OCI-LY1 (cell line): Measurements from ENCODE around the gene SLC39A11.
"Not testable (repeated sequence)": the region's sequence is repeated elsewhere in the genome, so short reads cannot be mapped to it uniquely, and the experiment has no call there.

Source experiments
- H2AFZ ChIP-seq: fragments of 200-600 bp; sonication (generic), shearing (Covaris generic); 2 replicates; pipeline ENCODE4 v1.6.0; 2014; ENCODE audit warnings: antibody characterized with exemption, mild to moderate bottlenecking, low read length
- H3F3A ChIP-seq: fragments of 200-600 bp; sonication (generic), shearing (Covaris generic); 2 replicates; pipeline ENCODE4 v1.6.0; 2014; ENCODE audit warnings: mild to moderate bottlenecking, antibody characterized with exemption, low read length, moderate library complexity; ENCODE audit not compliant: insufficient read depth
- H3K27ac ChIP-seq: fragments of 200-600 bp; sonication (generic); 2 replicates; pipeline ENCODE4 v1.5.1; 2014; ENCODE audit warnings: low read length, mixed run types, mild to moderate bottlenecking, low read depth; ENCODE audit not compliant: poor library complexity, severe bottlenecking
- H3K27me3 ChIP-seq: fragments of 200-600 bp; sonication (generic); 2 replicates; pipeline ENCODE4 v1.6.0; 2014; ENCODE audit warnings: antibody characterized with exemption, mild to moderate bottlenecking, low read length, moderate library complexity; ENCODE audit not compliant: insufficient read depth
- H3K36me3 ChIP-seq: fragments of 200-600 bp; sonication (generic); 2 replicates; pipeline ENCODE4 v1.6.1; 2014; ENCODE audit warnings: mild to moderate bottlenecking, antibody characterized with exemption, low read length, moderate library complexity, mixed read lengths; ENCODE audit not compliant: insufficient read depth
- H3K4me1 ChIP-seq: fragments of 200-600 bp; sonication (generic); 2 replicates; pipeline ENCODE4 v1.5.1; 2014; ENCODE audit warnings: mild to moderate bottlenecking, low read length, moderate library complexity; ENCODE audit not compliant: insufficient read depth, severe bottlenecking
- H3K4me2 ChIP-seq: fragments of 200-600 bp; sonication (generic), shearing (Covaris generic); 2 replicates; pipeline ENCODE4 v1.6.1; 2014; ENCODE audit warnings: low read length
- H3K4me3 ChIP-seq: fragments of 200-600 bp; sonication (generic); 2 replicates; pipeline ENCODE4 v1.5.1; 2014; ENCODE audit warnings: low read length, low read depth, mild to moderate bottlenecking, mixed read lengths; ENCODE audit not compliant: poor library complexity, severe bottlenecking
- H3K79me2 ChIP-seq: fragments of 200-600 bp; shearing (Covaris generic); 2 replicates; pipeline ENCODE4 v1.6.1; 2016; ENCODE audit warnings: mixed run types, low read length, mixed read lengths; ENCODE audit not compliant: insufficient read depth
- H3K9ac ChIP-seq: fragments of 200-600 bp; sonication (generic), shearing (Covaris generic); 2 replicates; pipeline ENCODE4 v1.6.1; 2014; ENCODE audit warnings: mild to moderate bottlenecking, low read length, mixed read lengths
- H3K9me2 ChIP-seq: fragments of 200-600 bp; sonication (generic), shearing (Covaris generic); 2 replicates; pipeline ENCODE4 v1.6.1; 2014; ENCODE audit warnings: low read depth, mild to moderate bottlenecking, low read length, mixed read lengths
- H3K9me3 ChIP-seq: fragments of 200-600 bp; shearing (Covaris generic); 2 replicates; pipeline ENCODE4 v1.6.1; 2014; ENCODE audit warnings: low read length, mixed read lengths
- H4K20me1 ChIP-seq: fragments of 200-600 bp; sonication (generic), shearing (Covaris generic); 2 replicates; pipeline ENCODE4 v1.6.0; 2016; ENCODE audit warnings: mild to moderate bottlenecking, low read length; ENCODE audit not compliant: insufficient read depth
- CTCF ChIP-seq: fragments of 200-600 bp; sonication (generic), shearing (Covaris generic); IDR thresholded peaks from 2 replicates; pipeline ENCODE4 v1.5.1; 2017; ENCODE audit warnings: mild to moderate bottlenecking, antibody characterized with exemption, low read length, moderate library complexity, mixed read lengths
- EZH2 ChIP-seq: fragments of 200-600 bp; sonication (generic), shearing (Covaris generic); IDR thresholded peaks from 2 replicates; pipeline ENCODE4 v1.8.0; 2017; ENCODE audit warnings: borderline replicate concordance, mixed run types, mild to moderate bottlenecking, antibody characterized with exemption, low read length, moderate library complexity, mixed read lengths

Gene SLC39A11

DNA sequence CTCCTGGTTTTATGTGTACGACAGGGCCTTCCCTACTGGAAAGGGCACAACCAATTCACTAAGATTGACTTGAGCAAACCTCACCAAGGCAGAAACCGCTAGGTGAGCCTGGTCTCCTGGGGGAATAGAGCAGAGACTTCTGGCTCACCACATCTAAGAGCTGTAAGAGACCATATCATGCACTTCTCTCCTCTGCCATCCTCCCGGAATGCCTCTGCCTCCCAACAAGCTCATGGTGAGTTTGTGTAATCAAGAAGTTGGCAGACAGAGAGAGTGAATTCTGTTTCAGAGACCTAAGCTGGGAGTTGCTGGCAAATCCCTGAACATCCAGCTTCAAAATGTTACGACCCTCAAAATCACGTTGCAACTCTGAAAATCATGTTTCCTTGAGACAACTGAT is 154.8 kb downstream of the SLC39A11 start:
- Histone ChIP-seq H3K27me3 (no peaks in the 10 kb centered on the region), H3K9me2 (no peaks in the 10 kb centered on the region), H3K27ac (no peak overlapping the region), H3K9me3 (no peaks in the 10 kb centered on the region), H3K4me2 (no peak overlapping the region), H3K79me2 (no peaks in the 10 kb centered on the region), H3F3A (no peaks in the 10 kb centered on the region), H3K9ac (no peak overlapping the region), H3K4me3 (no peak overlapping the region), H4K20me1 (no peaks in the 10 kb centered on the region), H3K4me1 (no peaks in the 10 kb centered on the region), H3K36me3 (0 out of 2 replicates have a peak, but pooled peaks cover under 1% of the 10 kb centered on the region), H2AFZ (no peak overlapping the region)
- no peak for TF ChIP-seq CTCF
- TF ChIP-seq EZH2: no peak

DNA sequence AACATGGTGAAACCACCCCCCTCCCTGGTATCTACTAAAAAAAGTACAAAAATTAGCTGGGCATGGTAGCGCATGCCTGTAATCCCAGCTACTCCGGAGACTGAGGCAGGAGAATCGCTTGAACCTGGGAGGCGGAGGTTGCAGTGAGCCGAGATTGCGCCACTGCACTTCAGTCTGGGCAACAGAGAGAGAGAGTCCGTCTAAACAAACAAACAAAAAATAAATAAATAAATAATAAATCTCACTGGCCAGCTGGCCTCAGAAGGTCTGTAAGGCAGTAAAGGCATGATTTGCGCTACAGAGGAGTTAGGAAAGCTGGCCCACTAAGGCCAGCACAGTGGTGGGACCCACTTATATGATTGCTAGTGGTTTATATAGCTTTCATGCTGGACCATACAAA is 155.2 kb downstream of the SLC39A11 start:
- not testable (repeated sequence) for H3K79me2 ChIP-seq, H3K4me3 ChIP-seq, H3K36me3 ChIP-seq, H3K27ac ChIP-seq, H3K4me2 ChIP-seq, H4K20me1 ChIP-seq, H3K4me1 ChIP-seq, H3K9ac ChIP-seq, H3F3A ChIP-seq, H3K27me3 ChIP-seq, H2AFZ ChIP-seq, H3K9me3 ChIP-seq, H3K9me2 ChIP-seq

- H3K4me3 ChIP-seq: no peak overlapping the region
- H3K9me2 ChIP-seq: no peaks in the 10 kb centered on the region
- H3K9me3 ChIP-seq: no peaks in the 10 kb centered on the region
- no peaks in the 10 kb centered on the region for H4K20me1 ChIP-seq
- H3K4me2 ChIP-seq: no peak overlapping the region
- H3K27ac ChIP-seq: no peak overlapping the region
- no peak overlapping the region for H3K9ac ChIP-seq
- no peaks in the 10 kb centered on the region for H3F3A ChIP-seq
- no peak overlapping the region for H2AFZ ChIP-seq
- H3K36me3 ChIP-seq: no peaks in the 10 kb centered on the region
- H3K27me3 ChIP-seq: no peaks in the 10 kb centered on the region
- no peaks in the 10 kb centered on the region for H3K79me2 ChIP-seq
- no peak for TF ChIP-seq EZH2
- TF ChIP-seq CTCF: no peak
- H3K4me1 ChIP-seq: peaks cover 11% of the 10 kb centered on the region
These were observed 156.5 kb downstream of the SLC39A11 start for GRCh38 chr17:72935984-72936383.

GRCh38 chr17:72934927-72935326 is 157.6 kb downstream of the SLC39A11 start:
- Histone ChIP-seq H3K4me3 (no peak overlapping the region), H3K9me3 (no peaks in the 10 kb centered on the region), H3K36me3 (no peaks in the 10 kb centered on the region), H3K27ac (no peak overlapping the region), H4K20me1 (no peaks in the 10 kb centered on the region), H3K9me2 (no peaks in the 10 kb centered on the region), H3K9ac (no peak overlapping the region), H3K27me3 (no peaks in the 10 kb centered on the region), H3F3A (no peaks in the 10 kb centered on the region), H2AFZ (no peak overlapping the region), H3K79me2 (no peaks in the 10 kb centered on the region), H3K4me2 (no peak overlapping the region), H3K4me1 (peaks cover 14% of the 10 kb centered on the region)
- TF ChIP-seq EZH2: no peak
- no peak for TF ChIP-seq CTCF
